ENCODE measurements around the gene PER3. TPM values are rescaled to one million over a fixed set of nuclear protein-coding genes. Genes with fewer than 3 reads are reported as not detected.
A peak's percentile ranks its signal among the peaks of the same experiment; 100 is the strongest.

PER3 gene
- total RNA-seq, 1 experiment from 2014 or later = 9.0 TPM

GRCh38 chr1:7873801-7874795 lies 90.0 kb downstream of the PER3 start:
- TF ChIP-seq, protein P1, sequence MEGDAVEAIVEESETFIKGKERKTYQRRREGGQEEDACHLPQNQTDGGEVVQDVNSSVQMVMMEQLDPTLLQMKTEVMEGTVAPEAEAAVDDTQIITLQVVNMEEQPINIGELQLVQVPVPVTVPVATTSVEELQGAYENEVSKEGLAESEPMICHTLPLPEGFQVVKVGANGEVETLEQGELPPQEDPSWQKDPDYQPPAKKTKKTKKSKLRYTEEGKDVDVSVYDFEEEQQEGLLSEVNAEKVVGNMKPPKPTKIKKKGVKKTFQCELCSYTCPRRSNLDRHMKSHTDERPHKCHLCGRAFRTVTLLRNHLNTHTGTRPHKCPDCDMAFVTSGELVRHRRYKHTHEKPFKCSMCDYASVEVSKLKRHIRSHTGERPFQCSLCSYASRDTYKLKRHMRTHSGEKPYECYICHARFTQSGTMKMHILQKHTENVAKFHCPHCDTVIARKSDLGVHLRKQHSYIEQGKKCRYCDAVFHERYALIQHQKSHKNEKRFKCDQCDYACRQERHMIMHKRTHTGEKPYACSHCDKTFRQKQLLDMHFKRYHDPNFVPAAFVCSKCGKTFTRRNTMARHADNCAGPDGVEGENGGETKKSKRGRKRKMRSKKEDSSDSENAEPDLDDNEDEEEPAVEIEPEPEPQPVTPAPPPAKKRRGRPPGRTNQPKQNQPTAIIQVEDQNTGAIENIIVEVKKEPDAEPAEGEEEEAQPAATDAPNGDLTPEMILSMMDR (conservative IDR thresholded peaks at IDR 0.05) = no peak
- H3K79me1 ChIP-seq (ENCODE audit: insufficient read depth, low read depth, low read length, poor library complexity, severe bottlenecking) = no peaks in the 10 kb centered on the region
- H3K27ac Mint-ChIP-seq = peak overlapping the region in 1 of 3 experiments; percentile 75; a peak in 2 of 7 replicates
- no peak overlapping the region for H3K18ac ChIP-seq (ENCODE audit: insufficient read length, low read depth, low read length)
- H2BK5ac ChIP-seq (ENCODE audit: insufficient read length, low read length) = no peak overlapping the region
- H3K4me3 Mint-ChIP-seq = no peak overlapping the region
- H2BK20ac ChIP-seq (ENCODE audit: low read depth, low read length, poor library complexity, severe bottlenecking) = no peak overlapping the region
- H4K91ac ChIP-seq (ENCODE audit: insufficient read length, low read depth, low read length) = no peak overlapping the region
- no peaks in the 10 kb centered on the region for H3K9me3 ChIP-seq (ENCODE audit: control insufficient read depth, low read depth, low read length)
- no peaks in the 10 kb centered on the region for H3K4me1 Mint-ChIP-seq
- H3K79me2 ChIP-seq (ENCODE audit: insufficient read depth, low read length) = no peaks in the 10 kb centered on the region
- no peak overlapping the region for H3K4ac ChIP-seq (ENCODE audit: low read depth, low read length)
- no peak overlapping the region for H3K56ac ChIP-seq (ENCODE audit: insufficient read length, low read depth, low read length)
- no peaks in the 10 kb centered on the region for H3K23me2 ChIP-seq (ENCODE audit: insufficient read length, low read depth, low read length, poor library complexity, severe bottlenecking)
- no peak for DNase-seq
- no peak overlapping the region for H2BK12ac ChIP-seq (ENCODE audit: insufficient read length, low read depth, low read length)
- H3K14ac ChIP-seq (ENCODE audit: insufficient read depth, low read length) = no peak overlapping the region
- no peaks in the 10 kb centered on the region for H3K27me3 ChIP-seq (ENCODE audit: insufficient read depth, low read length)
- peaks cover 4% of the 10 kb centered on the region for H3K27me3 Mint-ChIP-seq (ENCODE audit: low read depth)
- no peaks in the 10 kb centered on the region for H4K20me1 ChIP-seq (ENCODE audit: control insufficient read depth, insufficient read depth, insufficient read length)
- H3T11ph ChIP-seq (ENCODE audit: low read length) = no peak overlapping the region
- H3K4me1 ChIP-seq (ENCODE audit: insufficient read depth, low read length) = no peaks in the 10 kb centered on the region
- no peak overlapping the region for H2BK15ac ChIP-seq (ENCODE audit: low read depth, low read length)
- H3K9me3 Mint-ChIP-seq = peaks cover 10 to 14% of the 10 kb centered on the region in 2 experiments
- no peak overlapping the region for H4K8ac ChIP-seq (replicated peaks; ENCODE audit: insufficient read length, low read depth, low read length)
- no peak overlapping the region for H3K23ac ChIP-seq (ENCODE audit: insufficient read length, low read depth, low read length)
- H3K36me3 Mint-ChIP-seq (ENCODE audit: insufficient read depth in 1 of 3, low read depth in 3 of 3) = peaks cover 0 to 3% (median 1%) of the 10 kb centered on the region in 3 experiments; a peak in 2 of 7 replicates
- no peak overlapping the region for H2AFZ ChIP-seq (ENCODE audit: low read length)
- no peak overlapping the region for H2AK5ac ChIP-seq (ENCODE audit: insufficient read length, low read length)
- no peak overlapping the region for H4K5ac ChIP-seq (ENCODE audit: insufficient read length, low read depth, low read length)
- no peak overlapping the region for H3K4me2 ChIP-seq (ENCODE audit: insufficient read depth, insufficient read length, low read length)
- no peak overlapping the region for H2BK120ac ChIP-seq (ENCODE audit: low read depth, low read length, poor library complexity, severe bottlenecking)
- no CpG with 5 or more reads among the region's 11 CpGs for WGBS (ENCODE audit: extremely low coverage, insufficient read length, low lambda C conversion rate)
- H3K27ac ChIP-seq (ENCODE audit: insufficient read length, low read depth, low read length) = no peak overlapping the region
- no peak overlapping the region for H3K9ac ChIP-seq (ENCODE audit: extremely low read depth, insufficient read length, low read length)

Measured in H9 (cell line).